ENCODE data around the gene PLPPR2.

- TF ChIP-seq POLR2A (IDR thresholded peaks at IDR 0.05; ENCODE audit: low read length) (no peak), GATA1 (IDR thresholded peaks at IDR 0.05; ENCODE audit: low read depth, low read length) (no peak)
Measured at GRCh38 chr19:11399667-11400066, 44.4 kb downstream of the PLPPR2 start.
